HG02852 (cell line): Measurements from ENCODE around the gene MAP3K5.

ENCODE experiments used
- ATAC-seq: cut with Tn5 transposase; IDR thresholded peaks from one replicate; pipeline ENCODE4 v1.9.1; 2021; ENCODE audit warnings: mild to moderate bottlenecking, moderate library complexity; ENCODE audit not compliant: unreplicated experiment

The MAP3K5 gene

GRCh38 chr6:136656121-136656520 lies 136.2 kb downstream of the MAP3K5 start:
- no peak for ATAC-seq

- no peak for ATAC-seq
Observed at GRCh38 chr6:136655239-136656014, 136.8 kb downstream of the MAP3K5 start.

GRCh38 chr6:136654086-136654485 lies 138.2 kb downstream of the MAP3K5 start:
- ATAC-seq, result no peak

GRCh38 chr6:136652656-136653055 lies 139.6 kb downstream of the MAP3K5 start:
- ATAC-seq, result no peak

GRCh38 chr6:136651982-136652381 lies 140.3 kb downstream of the MAP3K5 start:
- ATAC-seq, result no peak

GRCh38 chr6:136647363-136647852 lies 144.9 kb downstream of the MAP3K5 start:
- peak; percentile 69 for ATAC-seq

- no peak for ATAC-seq
Observed at GRCh38 chr6:136646377-136646776, 145.9 kb downstream of the MAP3K5 start.

- peak; percentile 25 for ATAC-seq
Observed at GRCh38 chr6:136644597-136644952, 147.7 kb downstream of the MAP3K5 start.

GRCh38 chr6:136643850-136644596 lies 148.3 kb downstream of the MAP3K5 start:
- peak; percentile 69 for ATAC-seq

- ATAC-seq, result no peak
Observed at GRCh38 chr6:136641873-136642465, 150.3 kb downstream of the MAP3K5 start.

GRCh38 chr6:136641166-136641565 lies 151.1 kb downstream of the MAP3K5 start:
- no peak for ATAC-seq

- ATAC-seq, result no peak
Observed at GRCh38 chr6:136640132-136640915, 152.0 kb downstream of the MAP3K5 start.

GRCh38 chr6:136639702-136640101 lies 152.6 kb downstream of the MAP3K5 start:
- ATAC-seq, result no peak

- no peak for ATAC-seq
Observed at GRCh38 chr6:136635615-136636014, 156.7 kb downstream of the MAP3K5 start.

- ATAC-seq, result no peak
Observed at GRCh38 chr6:136633355-136633754, 158.9 kb downstream of the MAP3K5 start.

GRCh38 chr6:136628996-136629395 lies 163.3 kb downstream of the MAP3K5 start:
- no peak for ATAC-seq

GRCh38 chr6:136627191-136627590 lies 165.1 kb downstream of the MAP3K5 start:
- ATAC-seq, result no peak

GRCh38 chr6:136625293-136625692 lies 167.0 kb downstream of the MAP3K5 start:
- ATAC-seq, result no peak

GRCh38 chr6:136624347-136624746 lies 167.9 kb downstream of the MAP3K5 start:
- ATAC-seq, result no peak

- ATAC-seq, result no peak
Observed at GRCh38 chr6:136618086-136618485, 174.2 kb downstream of the MAP3K5 start.

- no peak for ATAC-seq
Observed at GRCh38 chr6:136616527-136616926, 175.8 kb downstream of the MAP3K5 start.
